GM12872 (cell line): Measurements from ENCODE around the gene BATF.

Experiments
- CTCF ChIP-seq: IDR thresholded peaks from 3 replicates; pipeline ENCODE4 v1.5.1; 2011; ENCODE audit warnings: low read depth, mild to moderate bottlenecking, low read length, moderate library complexity; ENCODE audit not compliant: insufficient read depth

BATF gene

GRCh38 chr14:75539561-75540478 is 17.6 kb downstream of the BATF start:
- no peak for TF ChIP-seq CTCF

GRCh38 chr14:75540479-75540851 is 18.2 kb downstream of the BATF start:
- TF ChIP-seq CTCF, result no peak

GRCh38 chr14:75542588-75543091 is 20.4 kb downstream of the BATF start:
- TF ChIP-seq CTCF, result no peak

GRCh38 chr14:75543253-75543652 is 21.0 kb downstream of the BATF start:
- no peak for TF ChIP-seq CTCF

- no peak for TF ChIP-seq CTCF
These were observed 21.5 kb downstream of the BATF start for GRCh38 chr14:75543786-75544185.

- no peak for TF ChIP-seq CTCF
These were observed 23.6 kb downstream of the BATF start for GRCh38 chr14:75545907-75546306.

GRCh38 chr14:75547552-75548250 is 25.4 kb downstream of the BATF start:
- TF ChIP-seq CTCF, result no peak
